Fibroblast of skin of abdomen (primary cell): ENCODE results near the gene SYNJ2.

Experiments used
- DNase-seq: peaks from one replicate; pipeline ENCODE4 v3.0.0-alpha.2; 2013

Gene SYNJ2

GRCh38 chr6:158142789-158143188 lies 161.1 kb downstream of the SYNJ2 start:
- peak; percentile 63 for DNase-seq

GRCh38 chr6:158143700-158144099 lies 162.0 kb downstream of the SYNJ2 start:
- peak; percentile 4 for DNase-seq
